A549 (cell line): ENCODE measurements around the gene HRK. TPM values are rescaled to one million over a fixed set of nuclear protein-coding genes. Genes with fewer than 3 reads are reported as not detected.

ENCODE experiments used
- ATAC-seq, 2 experiments: fragments of 200-7000 bp in 1 of 2; fragments of >200 bp in 1 of 2; cut with Nextera tagmentation in 1 of 2; cut with Tn5 transposase in 1 of 2; 3 replicates each; pipeline versions ENCODE4 v1.8.0 to v1.9.1; 2018 to 2020; ENCODE audit warnings: mild to moderate bottlenecking in 1 of 2, moderate library complexity in 1 of 2
- CTCF ChIA-PET: fragments of 300-600 bp; sonication (Branson Sonifier 250); formaldehyde crosslinking; extraction: SDS; loops from one replicate; lab custom pipeline; 2021; ENCODE audit warnings: antibody characterized with exemption, inconsistent platforms; lab: Yijun Ruan, JAX
- POLR2A ChIA-PET: fragments of 350-600 bp; formaldehyde crosslinking; extraction: SDS; loops from one replicate; lab custom pipeline; 2021; ENCODE audit warnings: antibody characterized with exemption, inconsistent platforms; lab: Yijun Ruan, JAX
- DNase-seq, 2 experiments: peaks; one replicate each; pipeline versions ENCODE4 v3.0.0 to v3.0.0-alpha.2; 2011 to 2016; ENCODE audit warnings: low read depth in 1 of 2, low spot score in 1 of 2
- FAIRE-seq: peaks from 2 replicates; lab custom pipeline; 2011; peaks lifted over from hg19 to GRCh38; lab: Jason Lieb, UNC
- H3K27ac ChIP-seq, 2 experiments: fragments of >200 bp; sonication (Bioruptor Twin); formaldehyde crosslinking; 3 replicates each; pipeline ENCODE4 v1.5.1; 2016 to 2017
- H3K4me1 ChIP-seq: fragments of >200 bp; sonication (Bioruptor Twin); formaldehyde crosslinking; 3 replicates; pipeline ENCODE4 v1.6.1; 2016
- H3K4me2 ChIP-seq: fragments of >200 bp; sonication (Bioruptor Twin); formaldehyde crosslinking; 3 replicates; pipeline ENCODE4 v1.6.1; 2016
- H3K4me3 ChIP-seq: fragments of >200 bp; sonication (Bioruptor Twin); formaldehyde crosslinking; 3 replicates; pipeline ENCODE4 v1.5.1; 2016
- H3K9me3 ChIP-seq: fragments of >200 bp; sonication (Bioruptor Twin); formaldehyde crosslinking; 3 replicates; pipeline ENCODE4 v1.6.1; 2016
- BCL3 ChIP-seq: fragments of >200 bp; sonication (Bioruptor Twin); formaldehyde crosslinking; IDR thresholded peaks from 3 replicates; pipeline ENCODE4 v1.6.1; 2016
- BHLHE40 ChIP-seq: IDR thresholded peaks from 2 replicates; pipeline ENCODE4 v1.6.1; 2012; ENCODE audit warnings: low read depth, low read length, inconsistent platforms
- CBX8 ChIP-seq: fragments of 200-600 bp; sonication (generic); IDR thresholded peaks from 2 replicates; pipeline ENCODE4 v1.6.1; 2016
- CEBPB ChIP-seq, 2 experiments: fragments of >200 bp in 1 of 2; sonication (Bioruptor Twin) in 1 of 2; formaldehyde crosslinking in 1 of 2; IDR thresholded peaks; 2 replicates each; pipeline ENCODE4 v1.6.1; 2012 to 2016
- CHD2 ChIP-seq: fragments of 150-350 bp; IDR thresholded peaks from 2 replicates; pipeline ENCODE4 v1.6.1; 2014; ENCODE audit warnings: low read length; ENCODE audit not compliant: partially characterized antibody
- CHD4 ChIP-seq: fragments of 200-600 bp; sonication (generic); IDR thresholded peaks from 2 replicates; pipeline ENCODE4 v1.6.1; 2016; ENCODE audit warnings: antibody characterized with exemption, mild to moderate bottlenecking, borderline replicate concordance
- E2F6 ChIP-seq: IDR thresholded peaks from 2 replicates; pipeline ENCODE4 v1.6.1; 2012; ENCODE audit warnings: low read depth, borderline replicate concordance
- FOSB ChIP-seq: fragments of 250-450 bp; sonication (Bioruptor Pico); IDR thresholded peaks from 2 replicates; pipeline ENCODE4 v1.5.0; 2020; ENCODE audit warnings: mild to moderate bottlenecking, moderate library complexity
- FOSL2 ChIP-seq, 2 experiments: fragments of 450-650 bp in 1 of 2; fragments of >200 bp in 1 of 2; sonication (Bioruptor Twin) in 1 of 2; formaldehyde crosslinking; IDR thresholded peaks; 2 replicates each; pipeline versions ENCODE4 v1.5.0 to v1.6.1; 2016 to 2020; ENCODE audit warnings: mild to moderate bottlenecking in 1 of 2, moderate library complexity in 1 of 2
- FOXS1 ChIP-seq: fragments of 250-450 bp; sonication (Bioruptor Pico); IDR thresholded peaks from 2 replicates; pipeline ENCODE4 v1.5.0; 2020; ENCODE audit warnings: mild to moderate bottlenecking, moderate library complexity
- GATA3 ChIP-seq: IDR thresholded peaks from 2 replicates; pipeline ENCODE4 v1.6.1; 2012; ENCODE audit warnings: borderline replicate concordance
- HES2 ChIP-seq: fragments of >200 bp; sonication (Bioruptor Twin); formaldehyde crosslinking; IDR thresholded peaks from 2 replicates; pipeline ENCODE4 v1.6.1; 2016
- HMGXB4 ChIP-seq: fragments of 250-450 bp; sonication (Bioruptor Pico); IDR thresholded peaks from 2 replicates; pipeline ENCODE4 v1.5.0; 2021; ENCODE audit warnings: mild to moderate bottlenecking, moderate library complexity, borderline replicate concordance
- HOXA7 ChIP-seq: fragments of 250-450 bp; sonication (Bioruptor Pico); IDR thresholded peaks from 2 replicates; pipeline ENCODE4 v1.5.0; 2020; ENCODE audit warnings: mild to moderate bottlenecking, moderate library complexity
- HOXB5 ChIP-seq: fragments of 250-450 bp; sonication (Bioruptor Pico); IDR thresholded peaks from 2 replicates; pipeline ENCODE4 v1.5.0; 2020; ENCODE audit warnings: mild to moderate bottlenecking, moderate library complexity
- JUN ChIP-seq, 2 experiments: fragments of >200 bp; sonication (Bioruptor Twin); formaldehyde crosslinking; IDR thresholded peaks; 2 replicates in 1 of 2; 3 replicates in 1 of 2; pipeline ENCODE4 v1.6.1; 2016 to 2017
- KDM5A ChIP-seq: fragments of 200-600 bp; sonication (generic); IDR thresholded peaks from 2 replicates; pipeline ENCODE4 v1.6.1; 2016; ENCODE audit warnings: antibody characterized with exemption, mild to moderate bottlenecking
- NR3C1 ChIP-seq: fragments of >200 bp; sonication (Bioruptor Twin); formaldehyde crosslinking; IDR thresholded peaks from 3 replicates; pipeline ENCODE4 v1.6.1; 2017
- RAD21 ChIP-seq, 2 experiments: fragments of >200 bp in 1 of 2; sonication (Bioruptor Twin) in 1 of 2; formaldehyde crosslinking in 1 of 2; IDR thresholded peaks in 1 of 2; conservative IDR thresholded peaks in 1 of 2; 2 replicates in 1 of 2; 3 replicates in 1 of 2; pipeline ENCODE4 v1.6.1; 2012 to 2018; ENCODE audit warnings: inconsistent platforms in 1 of 2
- RFX5 ChIP-seq: fragments of 450-650 bp; IDR thresholded peaks from 2 replicates; pipeline ENCODE4 v1.7.1; 2014; ENCODE audit warnings: antibody characterized with exemption, mild to moderate bottlenecking, moderate library complexity
- SREBF2 ChIP-seq: fragments of 450-650 bp; IDR thresholded peaks from 2 replicates; pipeline ENCODE4 v1.6.1; 2014; ENCODE audit warnings: mild to moderate bottlenecking, moderate library complexity
- ZC3H11A ChIP-seq: fragments of 450-650 bp; IDR thresholded peaks from 2 replicates; pipeline ENCODE4 v1.6.1; 2014; ENCODE audit warnings: antibody characterized with exemption, mild to moderate bottlenecking
- ZSCAN20 ChIP-seq: fragments of 250-450 bp; sonication (Bioruptor Pico); IDR thresholded peaks from 2 replicates; pipeline ENCODE4 v1.8.0; 2022; ENCODE audit warnings: mild to moderate bottlenecking, moderate library complexity
- WGBS: methylation state at CpG from one replicate; pipeline ENCODE4 v1.1.6; 2017; ENCODE audit errors: missing lambda C conversion rate; 5-methylcytosine and 5-hydroxymethylcytosine counted together
- polyA plus RNA-seq, 4 experiments: library from polyadenylated mRNA; depleted of rRNA in 3 of 4; stranded (reverse); fragments of >200 nt; fragmentation: RNase III in 1 of 4; extraction: RNeasy Plus Mini Kit Qiagen cat#74134 plus additional on column Dnase treatment in 1 of 4; gene quantifications; 2 replicates in 3 of 4; 3 replicates in 1 of 4; pipeline ENCODE4 v1.2.3, GENCODE V29; 2011 to 2017
- TF ChIP-seq, protein P1 (sequence below): fragments of 200-600 bp; sonication (generic); IDR thresholded peaks from 2 replicates; pipeline ENCODE4 v1.6.1; 2016; ENCODE audit warnings: antibody characterized with exemption, mild to moderate bottlenecking, moderate library complexity

The HRK gene
- polyA plus RNA-seq, 2 of the 4 experiments (the other 2 are of a cell fraction) = 0.13 to 0.34 TPM

- no peaks in the 10 kb centered on the region for H3K9me3 ChIP-seq
- no peak overlapping the region for H3K4me2 ChIP-seq
- no peak overlapping the region for H3K4me3 ChIP-seq
- no peak for FAIRE-seq
- 12% methylated on average over 1 of the region's 1 CpG for WGBS
- no peak for ATAC-seq
- H3K27ac ChIP-seq = no peak overlapping the region
- ChIA-PET CTCF (no interaction called here), POLR2A (no interaction called here)
- DNase-seq = no peak
- no peak for TF ChIP-seq E2F6
- no peak for TF ChIP-seq ZC3H11A
- no peak for TF ChIP-seq CEBPB (IDR thresholded peaks at IDR 0.05)
- TF ChIP-seq BCL3 = no peak
- TF ChIP-seq ZSCAN20 (CRISPR knock-in tag) = no peak
- no peak for TF ChIP-seq KDM5A
- TF ChIP-seq FOSL2 (IDR thresholded peaks at IDR 0.05) = no peak
- no peak for TF ChIP-seq FOSL2 (CRISPR knock-in tag; IDR thresholded peaks at IDR 0.05)
- TF ChIP-seq, protein P1, sequence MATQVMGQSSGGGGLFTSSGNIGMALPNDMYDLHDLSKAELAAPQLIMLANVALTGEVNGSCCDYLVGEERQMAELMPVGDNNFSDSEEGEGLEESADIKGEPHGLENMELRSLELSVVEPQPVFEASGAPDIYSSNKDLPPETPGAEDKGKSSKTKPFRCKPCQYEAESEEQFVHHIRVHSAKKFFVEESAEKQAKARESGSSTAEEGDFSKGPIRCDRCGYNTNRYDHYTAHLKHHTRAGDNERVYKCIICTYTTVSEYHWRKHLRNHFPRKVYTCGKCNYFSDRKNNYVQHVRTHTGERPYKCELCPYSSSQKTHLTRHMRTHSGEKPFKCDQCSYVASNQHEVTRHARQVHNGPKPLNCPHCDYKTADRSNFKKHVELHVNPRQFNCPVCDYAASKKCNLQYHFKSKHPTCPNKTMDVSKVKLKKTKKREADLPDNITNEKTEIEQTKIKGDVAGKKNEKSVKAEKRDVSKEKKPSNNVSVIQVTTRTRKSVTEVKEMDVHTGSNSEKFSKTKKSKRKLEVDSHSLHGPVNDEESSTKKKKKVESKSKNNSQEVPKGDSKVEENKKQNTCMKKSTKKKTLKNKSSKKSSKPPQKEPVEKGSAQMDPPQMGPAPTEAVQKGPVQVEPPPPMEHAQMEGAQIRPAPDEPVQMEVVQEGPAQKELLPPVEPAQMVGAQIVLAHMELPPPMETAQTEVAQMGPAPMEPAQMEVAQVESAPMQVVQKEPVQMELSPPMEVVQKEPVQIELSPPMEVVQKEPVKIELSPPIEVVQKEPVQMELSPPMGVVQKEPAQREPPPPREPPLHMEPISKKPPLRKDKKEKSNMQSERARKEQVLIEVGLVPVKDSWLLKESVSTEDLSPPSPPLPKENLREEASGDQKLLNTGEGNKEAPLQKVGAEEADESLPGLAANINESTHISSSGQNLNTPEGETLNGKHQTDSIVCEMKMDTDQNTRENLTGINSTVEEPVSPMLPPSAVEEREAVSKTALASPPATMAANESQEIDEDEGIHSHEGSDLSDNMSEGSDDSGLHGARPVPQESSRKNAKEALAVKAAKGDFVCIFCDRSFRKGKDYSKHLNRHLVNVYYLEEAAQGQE = no peak
- TF ChIP-seq HOXA7 = no peak
- no peak for TF ChIP-seq RAD21 (conservative IDR thresholded peaks at IDR 0.05 in 1 of 2, IDR thresholded peaks at IDR 0.05 in 1 of 2)
- TF ChIP-seq FOSB = no peak
- TF ChIP-seq CHD4 = no peak
- no peak for TF ChIP-seq HMGXB4 (CRISPR knock-in tag)
- no peak for TF ChIP-seq FOXS1 (CRISPR knock-in tag)
- no peak for TF ChIP-seq GATA3
- no peak for TF ChIP-seq JUN (IDR thresholded peaks at IDR 0.05)
- TF ChIP-seq HOXB5 (CRISPR knock-in tag) = no peak
- no peak for TF ChIP-seq NR3C1
- peaks cover 3% of the 10 kb centered on the region; the same call in 1 of the 3 replicates for H3K4me1 ChIP-seq
Measured at GRCh38 chr12:116887244-116887643, 6.0 kb upstream of the HRK start.

DNA sequence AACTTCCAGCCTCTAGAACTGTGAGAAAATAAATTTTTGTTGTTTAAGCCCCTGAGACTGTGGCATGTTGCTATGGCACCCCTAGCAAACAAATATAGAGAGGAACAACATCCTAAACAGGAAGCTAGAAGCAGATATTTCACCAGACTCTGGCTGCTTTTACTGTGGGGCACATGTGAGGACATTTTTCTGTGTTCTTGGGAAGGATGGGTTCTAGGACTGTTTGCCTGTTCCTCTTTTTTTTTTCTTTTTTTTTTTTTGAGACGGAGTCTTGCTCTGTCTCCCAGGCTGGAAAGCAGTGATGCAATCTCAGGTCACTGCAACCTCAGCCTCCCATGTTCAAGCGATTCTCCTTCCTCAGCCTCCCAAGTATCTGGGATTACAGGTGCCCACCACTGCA is 4.2 kb upstream of the HRK start:
- FAIRE-seq (no peak), DNase-seq (no peak), ATAC-seq (no peak)
- WGBS = 70% methylated on average over 2 of the region's 2 CpGs
- H3K9me3 ChIP-seq = no peaks in the 10 kb centered on the region
- H3K4me3 ChIP-seq = no peak overlapping the region
- no peak overlapping the region for H3K4me2 ChIP-seq
- peaks cover 10% of the 10 kb centered on the region; the same call in 2 of the 3 replicates for H3K4me1 ChIP-seq
- ChIA-PET CTCF (no interaction called here), POLR2A (interaction anchor here (0.7 kb wide), 1 partner anchor 32 kb away, joined by 5 read pairs; no protein-coding TSS in a partner anchor)
- no peak overlapping the region for H3K27ac ChIP-seq
- TF ChIP-seq RFX5 (no peak), HOXB5 (CRISPR knock-in tag) (no peak), CHD2 (no peak), BHLHE40 (no peak), CBX8 (no peak), E2F6 (no peak), HES2 (no peak), SREBF2 (no peak)
